ENCODE measurements around the gene RYR2.

The RYR2 gene

GRCh38 chr1:237032029-237032428 is 10.0 kb upstream of the RYR2 start:
- no peak for DNase-seq (ENCODE audit: low read depth in 2 of 2)

- no peak for DNase-seq (ENCODE audit: low read depth in 2 of 2)
Measured at GRCh38 chr1:237033061-237033460, 8.9 kb upstream of the RYR2 start.

GRCh38 chr1:237033804-237034203 is 8.2 kb upstream of the RYR2 start:
- DNase-seq (ENCODE audit: low read depth in 2 of 2), result no peak

GRCh38 chr1:237035759-237036158 is 6.2 kb upstream of the RYR2 start:
- no peak for DNase-seq (ENCODE audit: low read depth in 2 of 2)

GRCh38 chr1:237038211-237038610 is 3.8 kb upstream of the RYR2 start:
- DNase-seq (ENCODE audit: low read depth in 2 of 2), result no peak

- no peak for DNase-seq (ENCODE audit: low read depth in 2 of 2)
Measured at GRCh38 chr1:237040823-237041222, 1.2 kb upstream of the RYR2 start.

GRCh38 chr1:237041461-237041794 is 556 bp upstream of the RYR2 start:
- no peak for DNase-seq (ENCODE audit: low read depth in 2 of 2)

- no peak for DNase-seq (ENCODE audit: low read depth in 2 of 2)
Measured at GRCh38 chr1:237042526-237042891, 525 bp downstream of the RYR2 start.

- no peak for DNase-seq (ENCODE audit: low read depth in 2 of 2)
Measured at GRCh38 chr1:237042892-237043576, 1.1 kb downstream of the RYR2 start.

GRCh38 chr1:237043846-237044636 is 2.1 kb downstream of the RYR2 start:
- DNase-seq (ENCODE audit: low read depth in 2 of 2), result no peak

- no peak for DNase-seq (ENCODE audit: low read depth in 2 of 2)
Measured at GRCh38 chr1:237045278-237046016, 3.5 kb downstream of the RYR2 start.

- no peak for DNase-seq (ENCODE audit: low read depth in 2 of 2)
Measured at GRCh38 chr1:237048803-237049202, 6.8 kb downstream of the RYR2 start.

- no peak for DNase-seq (ENCODE audit: low read depth in 2 of 2)
Measured at GRCh38 chr1:237050185-237050584, 8.2 kb downstream of the RYR2 start.

GRCh38 chr1:237050915-237051314 is 8.9 kb downstream of the RYR2 start:
- DNase-seq (ENCODE audit: low read depth in 2 of 2), result no peak

- no peak for DNase-seq (ENCODE audit: low read depth in 2 of 2)
Measured at GRCh38 chr1:237054313-237054712, 12.3 kb downstream of the RYR2 start.

- no peak for DNase-seq (ENCODE audit: low read depth in 2 of 2)
Measured at GRCh38 chr1:237058470-237058869, 16.5 kb downstream of the RYR2 start.

GRCh38 chr1:237059244-237059643 is 17.3 kb downstream of the RYR2 start:
- no peak for DNase-seq (ENCODE audit: low read depth in 2 of 2)

GRCh38 chr1:237062976-237063375 is 21.0 kb downstream of the RYR2 start:
- DNase-seq (ENCODE audit: low read depth in 2 of 2), result no peak

GRCh38 chr1:237065903-237066302 is 23.9 kb downstream of the RYR2 start:
- DNase-seq (ENCODE audit: low read depth in 2 of 2), result no peak

GRCh38 chr1:237070519-237070918 is 28.5 kb downstream of the RYR2 start:
- no peak for DNase-seq (ENCODE audit: low read depth in 2 of 2)

- DNase-seq (ENCODE audit: low read depth in 2 of 2), result no peak
Measured at GRCh38 chr1:237071641-237072420, 29.8 kb downstream of the RYR2 start.
